ENCODE data around the gene ACTG1.

ACTG1 gene

GRCh38 chr17:81512562-81513371 is at the start of gene ACTG1:
Gene ACTG1, minus strand, starts transcription at chr17:81512799. Its CDS starts 445 bp downstream, at chr17:81512354.
- DNase-seq = peak; percentile 95

GRCh38 chr17:81561494-81561885 is 48.9 kb upstream of the ACTG1 start:
- DNase-seq = no peak

- DNase-seq = no peak
These were observed 46.6 kb upstream of the ACTG1 start for GRCh38 chr17:81558941-81559806.

GRCh38 chr17:81558115-81558468 is 45.5 kb upstream of the ACTG1 start:
- DNase-seq = no peak

GRCh38 chr17:81557276-81558114 is 44.9 kb upstream of the ACTG1 start:
- no peak for DNase-seq

GRCh38 chr17:81556863-81557262 is 44.3 kb upstream of the ACTG1 start:
- peak; percentile 74 for DNase-seq

GRCh38 chr17:81556175-81556691 is 43.6 kb upstream of the ACTG1 start:
- DNase-seq = peak; percentile 84

- DNase-seq = peak; percentile 47
These were observed 41.1 kb upstream of the ACTG1 start for GRCh38 chr17:81553616-81554181.

- peak; percentile 95 for DNase-seq
These were observed 40.5 kb upstream of the ACTG1 start for GRCh38 chr17:81553018-81553615.

GRCh38 chr17:81552244-81553017 is 39.8 kb upstream of the ACTG1 start, which contains the start of gene FAAP100:
Gene FAAP100, minus strand, starts transcription at chr17:81552353. Its CDS starts 23 bp downstream, at chr17:81552330.
- peak; percentile 92 for DNase-seq

- DNase-seq = no peak
These were observed 39.1 kb upstream of the ACTG1 start for GRCh38 chr17:81551458-81552243.

- no peak for DNase-seq
These were observed 38.3 kb upstream of the ACTG1 start for GRCh38 chr17:81550830-81551457.

GRCh38 chr17:81550285-81550684 is 37.7 kb upstream of the ACTG1 start:
- no peak for DNase-seq

GRCh38 chr17:81549826-81550225 is 37.2 kb upstream of the ACTG1 start:
- DNase-seq = no peak

- no peak for DNase-seq
These were observed 36.5 kb upstream of the ACTG1 start for GRCh38 chr17:81549031-81549557.

- no peak for DNase-seq
These were observed 35.0 kb upstream of the ACTG1 start for GRCh38 chr17:81547614-81547982.

GRCh38 chr17:81546906-81547613 is 34.5 kb upstream of the ACTG1 start:
- no peak for DNase-seq

- no peak for DNase-seq
These were observed 32.8 kb upstream of the ACTG1 start for GRCh38 chr17:81545160-81545949.
